ENCODE data around the gene GALNT7. TPM values are rescaled to one million over a fixed set of nuclear protein-coding genes. Genes with fewer than 3 reads are reported as not detected.
A peak's percentile ranks its signal among the peaks of the same experiment; 100 is the strongest.

Gene GALNT7
- total and polyA plus RNA-seq, 11 donors = 2.3 to 12.8 (median 6.0) TPM

GRCh38 chr4:173240696-173241095 is 72.1 kb downstream of the GALNT7 start:
- H3K4me1 ChIP-seq = peaks cover 0 to 18% (median 11%) of the 10 kb centered on the region in 12 donors
- no peak for TF ChIP-seq POLR2A (IDR thresholded peaks at IDR 0.05)
- no peak for TF ChIP-seq CTCF (IDR thresholded peaks at IDR 0.05)
- H3K27me3 ChIP-seq = no peaks in the 10 kb centered on the region
- H3K27ac ChIP-seq = no peak overlapping the region
- ATAC-seq (no peak), DNase-seq (no peak)
- no peak overlapping the region for H3K4me3 ChIP-seq
- H3K36me3 ChIP-seq = no peaks in the 10 kb centered on the region
- intact Hi-C loops (cut with DNase I) = no loop called here
- no peaks in the 10 kb centered on the region for H3K9me3 ChIP-seq

- Histone ChIP-seq H3K27me3 (no peaks in the 10 kb centered on the region), H3K36me3 (no peaks in the 10 kb centered on the region), H3K9me3 (no peaks in the 10 kb centered on the region), H3K4me1 (peaks cover 0 to 8% (median 0%) of the 10 kb centered on the region in 12 donors), H3K27ac (no peak overlapping the region), H3K4me3 (no peak overlapping the region)
- TF ChIP-seq POLR2A (IDR thresholded peaks at IDR 0.05) (no peak), CTCF (IDR thresholded peaks at IDR 0.05) (no peak)
- intact Hi-C loops (cut with DNase I) = no loop called here
- ATAC-seq (no peak), DNase-seq (no peak)
- 89 to 96% (median 92%) methylated on average over 3 of the region's 3 CpGs for WGBS, 4 donors
Observed at GRCh38 chr4:173242466-173243250, 74.0 kb downstream of the GALNT7 start.

- Histone ChIP-seq H3K27ac (no peak overlapping the region), H3K36me3 (no peaks in the 10 kb centered on the region), H3K9me3 (no peaks in the 10 kb centered on the region), H3K27me3 (no peaks in the 10 kb centered on the region), H3K4me3 (no peak overlapping the region), H3K4me1 (peaks cover 0 to 1% (median 0%) of the 10 kb centered on the region in 12 donors)
- intact Hi-C loops (cut with DNase I) = no loop called here
- TF ChIP-seq POLR2A (IDR thresholded peaks at IDR 0.05) (no peak), CTCF (IDR thresholded peaks at IDR 0.05) (no peak)
- 92 to 95% (median 93%) methylated on average over 3 of the region's 3 CpGs for WGBS, 4 donors
- DNase-seq (no peak), ATAC-seq (peak in 1 of 4 donors; percentile 71)
Observed at GRCh38 chr4:173243321-173243720, 74.7 kb downstream of the GALNT7 start.

GRCh38 chr4:173243917-173244658 is 75.5 kb downstream of the GALNT7 start:
- H3K27ac ChIP-seq = no peak overlapping the region
- WGBS, 4 donors = 97 to 99% (median 99%) methylated on average over 3 of the region's 3 CpGs
- no peak for ATAC-seq

More at GRCh38 chr4:173243917-173244658, 75.5 kb downstream of the GALNT7 start:
- no peak for DNase-seq
- no peaks in the 10 kb centered on the region for H3K4me1 ChIP-seq
- TF ChIP-seq POLR2A (IDR thresholded peaks at IDR 0.05) (no peak), CTCF (IDR thresholded peaks at IDR 0.05) (no peak)
- H3K27me3 ChIP-seq = no peaks in the 10 kb centered on the region
- no peak overlapping the region for H3K4me3 ChIP-seq
- intact Hi-C loops (cut with DNase I) = no loop called here
- H3K9me3 ChIP-seq = no peaks in the 10 kb centered on the region
- H3K36me3 ChIP-seq = no peaks in the 10 kb centered on the region

Data from heart left ventricle (tissue), 16 donors.